Stimulated activated CD4-positive, alpha-beta T cell treated with anti-CD3 and anti-CD28 coated beads, Interleukin-1b, Interleukin-23, amount 100 ng/mL, for 48 hours (primary cell): ENCODE measurements around the gene HS3ST4.

Experiments
- DNase-seq: peaks from one replicate; pipeline ENCODE4 v3.0.0-alpha.2; 2020

The HS3ST4 gene

GRCh38 chr16:25905810-25906209 is 214.1 kb downstream of the HS3ST4 start:
- DNase-seq: no peak

GRCh38 chr16:25910971-25911370 is 219.2 kb downstream of the HS3ST4 start:
- no peak for DNase-seq

DNA sequence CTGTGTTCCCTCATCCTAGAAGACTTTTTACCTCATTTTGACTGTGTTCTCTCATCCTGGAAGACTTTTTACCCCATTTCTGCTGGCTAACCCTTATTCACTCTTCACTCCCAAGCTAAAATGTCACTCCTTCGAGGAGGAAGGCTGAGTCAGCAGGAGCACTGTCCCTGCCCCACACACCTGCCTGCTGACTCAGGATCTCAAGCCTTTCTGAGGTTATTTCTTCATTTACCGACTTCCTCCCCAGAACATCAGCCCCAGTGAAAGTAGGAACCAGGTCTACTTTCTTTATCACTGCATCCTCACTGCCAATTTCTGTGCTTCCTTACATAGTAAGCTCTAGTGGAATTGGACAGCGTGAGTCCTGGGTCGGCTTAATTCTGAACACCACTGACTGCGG is 220.6 kb downstream of the HS3ST4 start:
- DNase-seq: no peak

DNA sequence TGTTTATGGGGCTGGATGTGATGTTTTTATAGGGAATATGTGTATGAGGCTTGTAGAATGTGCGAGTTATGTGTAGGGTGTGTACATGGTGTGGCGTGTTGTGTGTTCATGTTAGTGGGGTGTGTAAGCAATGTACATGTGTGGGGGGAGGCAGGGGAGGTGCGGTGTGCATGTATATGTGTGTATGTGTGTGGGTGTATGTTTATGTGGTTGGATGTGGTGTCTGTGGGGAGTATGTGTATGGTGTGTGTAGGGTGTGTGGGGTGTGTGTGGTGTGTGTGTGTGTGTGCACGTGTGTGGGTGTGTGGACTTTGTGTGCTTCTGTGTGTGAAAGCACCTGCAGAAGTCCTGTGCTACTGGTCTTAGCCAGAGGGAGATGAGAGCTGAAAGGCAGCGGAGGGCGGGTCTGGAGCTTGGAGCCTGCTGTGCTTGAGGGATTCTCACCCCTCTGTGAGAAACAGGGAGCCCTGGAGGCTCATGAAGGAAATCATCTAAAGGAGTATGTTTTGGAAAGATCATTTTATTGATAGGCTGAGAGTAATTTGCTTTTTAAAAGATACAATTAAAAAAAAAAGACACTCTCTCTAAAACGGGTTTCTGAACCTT is 222.7 kb downstream of the HS3ST4 start:
- no peak for DNase-seq

DNA sequence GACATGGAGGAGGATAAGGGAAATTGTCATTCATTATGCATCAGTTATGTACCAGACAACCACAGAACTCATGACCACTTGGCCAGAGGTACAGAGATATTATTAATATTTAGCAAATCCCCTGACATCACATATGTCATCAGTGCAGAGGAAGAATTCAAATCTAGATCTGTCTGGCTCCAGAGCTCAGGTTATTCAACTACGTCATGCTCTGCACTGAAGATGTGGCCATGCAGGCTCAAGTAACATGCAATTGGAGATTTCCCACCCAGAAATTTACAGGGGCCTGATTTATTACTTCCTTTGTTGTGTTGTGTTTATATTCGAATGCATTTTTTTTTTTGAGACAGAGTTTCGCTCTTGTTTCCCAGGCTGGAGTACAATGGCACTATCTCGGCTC is 224.3 kb downstream of the HS3ST4 start:
- no peak for DNase-seq

DNA sequence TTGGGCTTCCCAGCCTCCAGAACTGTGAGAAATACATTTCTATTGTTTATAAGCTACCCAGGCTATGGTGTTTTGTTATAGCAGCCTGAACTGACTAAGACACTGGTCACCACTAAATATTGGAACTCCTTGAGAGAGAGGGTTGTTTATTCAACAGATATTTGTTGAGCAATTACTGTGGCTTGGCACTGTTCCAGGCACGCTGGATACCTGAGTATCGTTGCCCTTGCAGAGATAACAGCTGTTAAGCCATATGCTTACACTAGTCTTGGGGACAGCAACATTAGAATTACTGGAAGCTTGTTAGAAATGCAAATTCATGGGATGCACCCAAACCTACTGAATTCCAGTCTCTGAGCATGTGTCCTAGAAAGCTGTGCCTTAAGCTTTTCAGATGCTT is 230.7 kb downstream of the HS3ST4 start:
- no peak for DNase-seq

GRCh38 chr16:25925421-25925820 is 233.7 kb downstream of the HS3ST4 start:
- DNase-seq: no peak

DNA sequence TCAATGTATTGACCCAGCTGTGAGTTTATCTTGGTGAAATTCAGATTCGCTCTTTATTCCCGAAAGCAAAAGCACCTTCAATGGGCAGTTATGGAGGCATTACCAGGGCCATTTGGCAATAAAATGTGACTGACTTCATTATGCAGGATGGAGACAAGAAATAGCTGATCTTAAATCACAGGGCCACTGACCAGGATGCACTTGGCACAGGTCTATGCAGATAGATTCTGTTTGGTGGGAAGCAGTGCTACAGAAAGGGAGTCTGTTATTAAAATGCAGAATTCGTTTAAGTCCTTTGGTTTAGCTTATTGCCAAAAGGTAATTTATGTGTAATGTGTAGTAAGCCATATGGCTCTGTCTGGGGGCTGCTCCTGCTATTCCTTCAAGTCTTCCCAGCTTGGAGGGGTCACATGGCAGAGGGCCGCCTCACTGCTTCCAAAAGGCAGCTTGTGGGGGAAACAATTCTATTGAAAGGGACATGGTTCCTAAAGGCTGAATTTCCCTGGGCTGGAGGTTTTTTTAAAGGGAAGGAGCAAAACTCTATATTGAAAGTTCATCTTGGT is 239.8 kb downstream of the HS3ST4 start:
- no peak for DNase-seq

DNA sequence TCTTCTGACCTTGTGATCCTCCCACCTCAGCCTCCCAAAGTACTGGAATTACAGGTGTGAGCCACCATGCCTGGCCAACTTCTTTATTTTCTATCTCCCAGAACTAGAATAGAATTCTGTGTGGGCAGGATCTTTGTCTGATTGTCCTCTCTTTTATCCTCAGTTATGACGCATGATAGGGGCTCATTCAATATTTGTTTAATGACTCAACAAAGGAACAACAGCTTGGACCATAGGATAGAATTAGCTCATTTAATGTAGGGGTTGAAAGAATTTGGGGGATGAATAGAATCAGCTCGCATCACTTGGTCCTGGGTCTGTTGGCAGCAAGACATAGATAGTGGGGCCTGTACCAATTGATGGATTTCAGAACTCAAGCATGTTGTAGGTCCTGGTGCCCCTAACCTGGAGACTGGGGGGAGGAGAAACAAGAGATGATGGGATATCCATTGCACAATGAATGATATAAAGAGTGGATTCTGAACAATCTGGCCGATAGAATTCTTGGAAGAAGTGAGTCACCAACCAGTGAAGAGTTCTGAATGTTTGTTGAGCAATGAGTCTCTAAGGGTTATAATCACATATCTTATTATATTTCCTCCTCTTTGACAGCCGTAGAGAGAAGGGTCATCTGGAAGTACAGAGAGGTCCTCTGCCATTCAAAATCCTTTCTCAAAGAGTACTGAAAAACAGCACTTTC is 250.2 kb downstream of the HS3ST4 start:
- no peak for DNase-seq

- no peak for DNase-seq
Measured at GRCh38 chr16:25950586-25951281, 259.0 kb downstream of the HS3ST4 start.

DNA sequence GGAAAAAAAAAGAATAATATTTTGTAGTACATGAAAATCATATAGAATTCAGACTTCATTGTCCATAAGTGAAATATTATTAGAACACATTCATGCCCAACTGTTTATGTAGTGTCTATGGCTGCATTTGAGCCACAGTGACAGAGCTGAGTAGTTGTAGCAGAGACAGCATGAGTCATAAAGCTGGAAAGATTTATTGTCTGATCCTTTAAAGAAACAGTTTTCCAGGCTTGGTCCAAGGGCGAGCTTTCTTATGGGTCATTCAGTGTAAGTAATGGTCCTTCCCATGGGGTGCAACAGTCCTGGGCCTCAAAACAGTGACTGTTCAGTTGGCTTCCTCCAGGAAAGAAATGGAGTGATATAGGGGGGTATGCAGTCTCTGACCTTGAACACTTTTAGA is 260.2 kb downstream of the HS3ST4 start:
- no peak for DNase-seq

DNA sequence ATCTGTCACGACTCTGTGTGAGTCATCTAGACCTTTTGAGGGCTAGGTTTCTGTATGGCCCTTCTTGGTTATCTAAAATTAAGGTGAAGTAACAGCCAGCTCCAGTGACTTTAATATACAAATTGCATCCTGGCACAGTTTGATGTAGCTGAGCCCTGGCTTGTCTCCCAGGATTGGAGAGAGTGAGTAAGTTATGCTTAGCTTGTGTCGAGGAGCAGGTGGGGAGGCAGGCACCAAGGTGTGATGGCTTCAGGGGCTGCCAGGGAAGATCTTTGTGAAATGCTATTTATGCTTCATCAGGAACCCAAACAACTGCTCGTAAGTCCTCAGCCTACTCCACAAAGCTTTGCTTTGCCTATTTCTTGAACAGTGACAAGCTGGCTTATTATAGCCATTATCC is 261.2 kb downstream of the HS3ST4 start:
- DNase-seq: no peak

- no peak for DNase-seq
Measured at GRCh38 chr16:25957707-25958106, 265.9 kb downstream of the HS3ST4 start.

DNA sequence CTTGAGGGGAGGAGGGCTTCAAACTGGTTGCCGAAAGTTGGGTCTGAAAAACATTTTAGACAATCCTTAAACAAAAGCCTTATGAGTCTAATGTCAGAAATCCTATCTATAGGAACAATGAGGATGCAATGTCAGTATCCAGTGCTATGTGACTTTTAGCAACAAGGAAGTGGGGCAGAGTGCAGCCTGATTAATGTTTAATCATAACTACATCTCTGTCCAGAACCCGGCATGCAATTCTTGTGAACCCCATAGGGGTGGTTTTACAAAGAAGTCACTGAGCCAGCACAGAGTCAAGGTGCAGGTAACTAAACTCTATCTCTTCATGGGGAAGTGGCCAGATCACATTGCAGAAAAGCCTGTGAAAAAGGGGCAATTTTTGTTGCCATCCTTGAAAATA is 267.5 kb downstream of the HS3ST4 start:
- DNase-seq: no peak

DNA sequence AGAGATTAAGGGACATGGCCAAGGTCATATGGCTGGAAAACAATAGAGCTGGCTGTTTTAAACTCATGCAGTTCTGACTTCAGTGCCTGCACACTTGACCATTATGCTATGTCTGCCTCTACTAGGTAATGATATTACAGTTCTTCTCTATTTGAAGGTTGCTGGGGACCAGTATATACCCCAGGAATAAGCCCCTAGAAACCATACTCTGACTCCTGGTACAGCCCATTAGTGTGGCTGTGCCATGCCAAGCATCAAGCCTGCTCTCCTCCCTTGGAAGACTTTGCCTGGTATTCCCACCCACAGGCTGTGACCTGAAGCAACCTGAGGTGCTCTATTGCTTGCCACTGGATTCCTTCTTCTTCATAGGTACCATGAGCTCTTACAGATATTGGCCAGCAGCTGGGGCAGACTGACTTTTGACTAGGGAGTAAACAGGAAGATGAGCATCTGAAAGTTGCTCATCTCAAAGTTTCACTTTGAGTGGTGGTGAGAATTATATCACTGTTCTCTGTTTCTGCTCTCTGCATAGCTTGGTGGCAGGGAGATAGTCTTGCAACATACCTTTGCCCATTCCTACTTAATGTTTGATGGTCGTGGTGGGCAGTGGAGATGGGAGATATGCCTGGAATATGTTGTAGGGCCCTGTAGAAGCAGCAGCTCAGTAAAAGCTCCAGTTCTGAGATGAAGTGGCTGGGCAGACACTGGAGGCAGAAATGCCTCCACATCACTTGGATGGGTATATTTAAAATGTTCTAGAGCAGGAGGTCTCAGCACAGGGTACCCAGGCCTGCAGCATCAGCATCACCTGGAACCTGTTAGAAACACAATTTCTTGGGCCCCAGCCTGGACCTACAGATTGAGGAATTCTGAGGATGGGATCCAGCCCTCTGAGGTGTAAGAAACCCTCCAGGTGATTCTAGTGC is 274.7 kb downstream of the HS3ST4 start:
- DNase-seq: peak; percentile 36

DNA sequence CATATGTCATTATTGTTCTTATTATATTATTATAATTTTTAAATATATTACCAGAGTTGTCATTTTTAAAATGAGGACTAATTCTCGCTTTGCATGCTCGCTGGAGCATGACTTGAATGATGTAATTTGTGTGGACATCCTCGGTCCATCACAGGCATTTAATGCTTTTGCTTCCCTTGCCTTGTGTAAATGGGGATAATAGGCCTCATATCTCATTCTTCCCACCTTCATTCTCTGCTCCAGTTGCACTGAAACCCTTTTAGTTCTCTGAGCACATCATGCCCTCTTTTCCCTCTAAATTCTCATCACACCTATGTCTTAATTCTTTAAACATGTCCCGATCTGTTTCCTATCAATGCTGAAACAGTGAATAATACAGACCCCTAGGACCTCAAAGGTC is 285.4 kb downstream of the HS3ST4 start:
- no peak for DNase-seq

GRCh38 chr16:25978218-25978617 is 286.5 kb downstream of the HS3ST4 start:
- no peak for DNase-seq

DNA sequence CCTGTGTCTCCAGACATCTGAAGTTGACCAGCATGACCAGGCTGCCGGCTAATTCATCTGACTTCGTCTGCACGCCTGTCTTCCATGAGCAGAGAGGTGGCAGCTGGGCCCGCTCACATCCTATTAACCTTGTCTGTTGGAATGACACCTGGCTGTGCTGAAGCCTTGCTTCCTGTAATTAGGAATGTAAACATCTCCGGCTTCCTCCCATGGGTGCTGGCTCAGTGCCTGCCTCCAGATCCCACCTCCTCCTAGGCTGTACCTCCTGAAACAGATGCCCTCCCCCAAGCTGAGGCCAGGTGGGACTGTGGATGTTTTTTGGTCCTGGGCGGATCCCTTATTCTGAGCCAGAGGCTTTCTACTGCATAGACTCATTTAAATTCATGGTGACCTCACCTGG is 296.3 kb downstream of the HS3ST4 start:
- no peak for DNase-seq

DNA sequence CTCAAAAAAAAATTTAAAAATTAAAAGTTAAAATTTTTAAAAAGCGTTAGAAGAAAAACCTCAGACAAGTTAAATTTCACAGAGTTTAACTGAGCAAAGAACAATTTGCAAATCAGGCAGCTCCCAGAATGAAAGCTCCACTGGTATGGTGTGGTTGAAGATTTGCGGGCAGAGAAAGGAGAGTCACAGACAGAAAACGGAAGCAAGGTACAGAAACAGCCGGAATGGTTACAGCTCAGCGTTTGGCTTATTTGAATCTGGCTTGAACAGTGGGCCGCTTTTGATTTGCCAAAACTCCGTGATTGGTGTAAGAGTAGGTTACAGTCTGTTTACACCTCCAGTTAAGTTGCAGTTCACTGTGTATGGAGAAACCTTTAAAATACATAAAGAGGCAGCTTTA is 297.1 kb downstream of the HS3ST4 start:
- no peak for DNase-seq

DNA sequence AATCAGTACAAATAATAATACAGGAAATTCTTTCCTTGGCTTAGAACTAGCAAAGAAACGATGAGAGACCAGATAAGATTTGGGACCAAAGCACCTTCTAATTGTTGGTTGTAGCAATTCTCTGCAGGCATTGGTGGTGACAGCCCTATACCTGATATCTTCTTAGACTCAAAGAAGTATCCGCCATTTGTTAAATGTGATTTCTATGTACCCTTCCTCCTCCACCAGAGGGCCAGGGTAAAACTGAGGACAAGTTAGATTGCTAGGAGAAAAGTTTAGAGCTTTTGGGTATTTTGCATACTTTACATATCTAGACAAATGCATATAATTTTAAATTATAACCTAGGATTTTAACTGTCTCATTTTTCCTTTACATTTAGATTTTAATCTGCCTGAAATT is 304.3 kb downstream of the HS3ST4 start:
- DNase-seq: no peak

DNA sequence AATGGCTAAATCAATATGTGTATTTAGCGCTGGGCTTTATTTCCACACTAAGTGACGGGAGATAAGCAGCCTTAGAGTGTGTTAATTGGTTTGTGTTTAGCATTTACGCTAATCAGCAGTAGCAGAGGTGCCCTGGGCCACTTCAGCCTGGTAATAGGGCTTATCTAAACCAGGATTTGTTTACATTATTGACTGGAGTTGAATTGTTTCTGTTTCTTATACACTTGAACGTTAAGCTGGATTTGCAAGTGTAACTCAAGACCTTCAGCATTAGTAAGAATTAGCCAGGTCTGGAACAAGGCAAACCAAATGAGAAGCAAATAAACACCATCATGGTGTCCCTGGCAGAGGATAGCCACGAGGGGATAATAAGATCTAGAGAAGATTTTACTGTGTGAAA is 313.6 kb downstream of the HS3ST4 start:
- no peak for DNase-seq

DNA sequence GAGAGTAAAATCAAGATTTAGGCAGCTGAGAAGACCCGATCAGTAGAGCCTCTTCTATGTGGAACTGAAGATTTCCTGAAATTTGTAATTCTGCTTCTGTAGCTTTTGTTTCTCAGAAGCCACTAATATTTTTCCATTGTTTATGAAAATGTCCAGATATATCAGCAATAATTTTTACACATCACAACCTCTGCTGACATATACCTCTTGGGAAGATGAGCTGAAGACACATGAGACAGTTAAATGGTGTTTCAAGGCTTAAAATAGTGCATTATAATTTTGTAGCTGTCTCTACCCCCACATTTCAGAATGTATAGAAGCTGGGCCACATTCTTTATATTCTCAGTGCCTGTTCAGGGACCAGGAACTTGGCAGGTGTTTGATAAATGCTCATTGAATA is 320.6 kb downstream of the HS3ST4 start:
- DNase-seq: no peak

- DNase-seq: no peak
Measured at GRCh38 chr16:26015776-26016175, 324.0 kb downstream of the HS3ST4 start.
